GM18511 (cell line): ENCODE data around the gene ZNF850.

Experiments used
- ATAC-seq: cut with Tn5 transposase; IDR thresholded peaks from one replicate; pipeline ENCODE4 v1.9.1; 2021; ENCODE audit warnings: mild to moderate bottlenecking, moderate library complexity; ENCODE audit not compliant: unreplicated experiment

Gene ZNF850

DNA sequence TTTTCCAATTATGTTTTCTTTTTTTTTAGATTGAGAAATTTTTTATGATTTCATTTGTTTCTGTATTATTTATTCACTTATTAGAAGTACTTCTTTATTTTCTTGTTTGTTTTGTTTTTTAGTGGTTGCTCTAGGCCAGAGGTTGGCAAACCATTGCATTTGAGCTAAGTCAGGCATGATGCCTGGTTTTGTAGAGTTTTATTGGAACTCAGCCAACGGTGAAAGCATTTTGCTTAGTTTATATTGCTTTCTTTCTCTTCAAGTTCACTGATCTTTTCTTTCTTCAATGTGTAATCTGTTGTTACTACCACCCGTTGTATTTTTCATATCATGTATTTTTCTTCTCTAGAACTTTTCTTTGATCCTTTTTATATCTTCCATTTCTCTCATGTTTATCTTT lies 65.5 kb downstream of the ZNF850 start:
- ATAC-seq = no peak

GRCh38 chr19:36688058-36688457 lies 84.5 kb downstream of the ZNF850 start:
- ATAC-seq = no peak

GRCh38 chr19:36687214-36688056 lies 85.2 kb downstream of the ZNF850 start, which contains the start of gene ZNF567:
Gene ZNF567, plus strand, starts transcription at chr19:36687612. Its CDS starts 7,256 bp downstream, at chr19:36694868.
- peak; percentile 95 for ATAC-seq

DNA sequence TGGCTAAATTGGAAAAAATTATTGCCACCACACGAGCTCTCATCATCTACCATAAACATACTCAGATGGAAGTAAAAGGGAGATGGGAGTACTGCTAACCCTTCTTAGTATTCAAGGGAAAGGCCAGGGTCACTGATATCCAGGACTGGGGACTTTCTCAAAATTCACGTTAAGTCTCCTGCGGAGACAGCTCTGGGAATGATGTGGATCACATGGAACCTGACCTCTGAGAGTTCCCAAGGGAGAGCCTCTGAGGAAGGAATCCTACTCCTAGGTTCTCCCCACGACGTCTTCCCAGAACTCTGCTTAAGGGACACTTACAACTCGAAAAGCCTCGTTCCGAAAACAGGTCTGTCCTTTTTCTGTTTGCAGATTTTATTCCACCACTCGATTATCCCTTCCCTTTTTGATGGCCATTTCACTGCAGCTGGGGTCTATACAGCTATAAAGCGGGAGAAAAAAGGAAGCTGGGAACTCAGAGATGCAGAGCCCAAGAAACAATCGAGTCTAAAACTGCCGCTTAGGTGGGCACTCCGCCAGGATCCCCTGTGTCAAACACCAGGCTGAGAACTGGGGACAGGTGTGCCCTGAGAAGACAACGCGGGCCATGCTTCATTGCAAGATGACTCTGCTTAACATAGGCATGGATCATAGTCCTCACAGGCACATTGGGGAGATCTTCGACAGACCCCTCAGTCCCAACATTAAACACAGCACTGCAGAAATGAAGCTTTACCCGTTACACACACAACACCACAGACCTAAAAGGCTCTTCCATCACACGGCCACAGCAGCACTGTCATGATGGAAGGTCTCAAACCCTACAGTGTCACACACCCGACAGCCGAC lies 86.0 kb downstream of the ZNF850 start:
- peak; percentile 18 for ATAC-seq

- no peak for ATAC-seq
Observed at GRCh38 chr19:36685835-36686234, 86.8 kb downstream of the ZNF850 start.

GRCh38 chr19:36679455-36679854 lies 93.2 kb downstream of the ZNF850 start:
- no peak for ATAC-seq

- no peak for ATAC-seq
Observed at GRCh38 chr19:36674201-36674600, 98.4 kb downstream of the ZNF850 start.

DNA sequence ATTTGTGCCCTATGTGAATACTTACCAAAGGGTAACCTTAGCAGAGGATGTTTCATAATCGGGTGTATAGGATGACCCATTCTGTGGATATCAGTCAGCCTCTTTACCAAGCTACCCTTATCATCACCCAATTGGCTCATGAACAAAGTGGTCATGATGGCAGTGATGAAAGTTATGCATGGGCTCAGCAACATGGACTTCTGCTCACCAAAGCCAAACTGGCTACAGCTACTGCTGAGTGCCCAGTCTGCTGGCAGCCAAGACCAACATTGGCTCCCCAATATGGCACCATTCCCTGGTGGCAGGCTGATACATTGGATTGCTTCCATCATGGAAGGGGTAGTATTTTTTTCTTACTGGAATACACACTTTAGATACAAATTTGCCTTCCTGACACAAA lies 100.2 kb downstream of the ZNF850 start:
- no peak for ATAC-seq

GRCh38 chr19:36668646-36669045 lies 104.0 kb downstream of the ZNF850 start:
- ATAC-seq = no peak

- no peak for ATAC-seq
Observed at GRCh38 chr19:36665832-36666231, 106.8 kb downstream of the ZNF850 start.
